Astrocyte (in vitro differentiated cells and primary cell): ENCODE results near the gene CDK8.

Source experiments
- EZH2 ChIP-seq: IDR thresholded peaks from 2 replicates; pipeline ENCODE4 v1.6.1; 2012; ENCODE audit warnings: mild to moderate bottlenecking, low read length, inconsistent platforms; ENCODE audit not compliant: insufficient read depth
- TF ChIP-seq, protein P1 (sequence below): IDR thresholded peaks from 2 replicates; pipeline ENCODE4 v1.5.1; 2011; ENCODE audit warnings: low read depth, mild to moderate bottlenecking, inconsistent platforms, low read length, moderate library complexity; ENCODE audit not compliant: insufficient read depth

DNA sequence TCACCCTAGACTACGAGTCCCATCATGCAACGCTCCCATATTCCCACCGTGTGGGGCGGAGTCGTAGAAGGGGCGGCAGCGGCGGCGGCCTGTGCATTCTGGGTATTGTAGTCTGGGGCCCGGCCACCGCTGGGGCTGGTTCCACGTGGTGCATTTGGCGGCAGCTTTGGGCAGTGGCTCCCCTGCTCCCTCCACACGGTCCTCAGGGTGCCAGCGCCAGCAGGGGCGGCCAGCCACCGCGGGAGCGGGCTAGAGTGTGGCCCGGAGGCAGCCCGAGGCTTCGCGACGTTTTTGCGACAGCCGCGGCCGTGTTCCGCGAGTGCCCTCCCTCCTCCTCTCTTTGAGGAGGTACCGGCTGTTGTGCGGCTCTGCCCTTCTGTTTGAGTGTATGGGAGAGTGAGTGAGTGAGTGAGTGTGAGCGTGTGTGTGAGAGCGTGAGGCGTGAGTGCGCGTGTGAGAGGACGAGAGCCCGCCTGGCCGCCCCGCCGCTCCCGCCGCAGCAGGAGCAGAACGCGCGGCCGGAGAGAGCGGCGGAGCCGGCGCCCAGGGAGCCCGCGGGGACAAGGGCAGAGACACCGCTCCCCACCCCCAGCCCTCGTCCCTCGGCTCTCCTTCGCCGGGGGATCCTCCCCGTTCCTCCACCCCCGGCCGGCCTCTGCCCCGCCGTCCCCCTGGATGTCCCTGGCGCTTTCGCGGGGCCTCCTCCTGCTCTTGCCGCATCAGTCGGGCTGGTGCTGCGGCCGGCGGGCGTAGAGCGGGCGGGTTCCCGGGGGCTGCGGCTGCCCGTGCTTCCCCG lies at the start of gene CDK8:
- TF ChIP-seq, protein P1, sequence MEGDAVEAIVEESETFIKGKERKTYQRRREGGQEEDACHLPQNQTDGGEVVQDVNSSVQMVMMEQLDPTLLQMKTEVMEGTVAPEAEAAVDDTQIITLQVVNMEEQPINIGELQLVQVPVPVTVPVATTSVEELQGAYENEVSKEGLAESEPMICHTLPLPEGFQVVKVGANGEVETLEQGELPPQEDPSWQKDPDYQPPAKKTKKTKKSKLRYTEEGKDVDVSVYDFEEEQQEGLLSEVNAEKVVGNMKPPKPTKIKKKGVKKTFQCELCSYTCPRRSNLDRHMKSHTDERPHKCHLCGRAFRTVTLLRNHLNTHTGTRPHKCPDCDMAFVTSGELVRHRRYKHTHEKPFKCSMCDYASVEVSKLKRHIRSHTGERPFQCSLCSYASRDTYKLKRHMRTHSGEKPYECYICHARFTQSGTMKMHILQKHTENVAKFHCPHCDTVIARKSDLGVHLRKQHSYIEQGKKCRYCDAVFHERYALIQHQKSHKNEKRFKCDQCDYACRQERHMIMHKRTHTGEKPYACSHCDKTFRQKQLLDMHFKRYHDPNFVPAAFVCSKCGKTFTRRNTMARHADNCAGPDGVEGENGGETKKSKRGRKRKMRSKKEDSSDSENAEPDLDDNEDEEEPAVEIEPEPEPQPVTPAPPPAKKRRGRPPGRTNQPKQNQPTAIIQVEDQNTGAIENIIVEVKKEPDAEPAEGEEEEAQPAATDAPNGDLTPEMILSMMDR = no peak
- TF ChIP-seq EZH2 = no peak
